AG04449 (cell line): ENCODE measurements around the gene CADPS2.
"Not testable (repeated sequence)": the region's sequence is repeated elsewhere in the genome, so short reads cannot be mapped to it uniquely, and the experiment has no call there.

ENCODE experiments used
- CTCF ChIA-PET: fragments of 350-600 bp; formaldehyde crosslinking; extraction: SDS; loops from one replicate; lab custom pipeline; 2021; ENCODE audit warnings: antibody characterized with exemption; lab: Yijun Ruan, JAX
- POLR2A ChIA-PET: fragments of 400-600, 350-600 bp; formaldehyde crosslinking; extraction: SDS; loops from one replicate; lab custom pipeline; 2020; ENCODE audit warnings: antibody characterized with exemption, inconsistent platforms; lab: Yijun Ruan, JAX
- DNase-seq: peaks from one replicate; pipeline ENCODE4 v3.0.0-alpha.2; 2010; ENCODE audit warnings: low read depth, low spot score
- H3K4me3 ChIP-seq: 2 replicates; pipeline ENCODE4 v1.5.1; 2011; ENCODE audit warnings: low read depth, mild to moderate bottlenecking, control low read depth, low read length
- CTCF ChIP-seq: IDR thresholded peaks from one replicate; pipeline ENCODE4 v1.5.1; 2011; ENCODE audit warnings: mild to moderate bottlenecking, moderate library complexity, low read length, control low read depth, inconsistent platforms; ENCODE audit not compliant: insufficient read depth; ENCODE audit errors: missing control alignments

CADPS2 gene

DNA sequence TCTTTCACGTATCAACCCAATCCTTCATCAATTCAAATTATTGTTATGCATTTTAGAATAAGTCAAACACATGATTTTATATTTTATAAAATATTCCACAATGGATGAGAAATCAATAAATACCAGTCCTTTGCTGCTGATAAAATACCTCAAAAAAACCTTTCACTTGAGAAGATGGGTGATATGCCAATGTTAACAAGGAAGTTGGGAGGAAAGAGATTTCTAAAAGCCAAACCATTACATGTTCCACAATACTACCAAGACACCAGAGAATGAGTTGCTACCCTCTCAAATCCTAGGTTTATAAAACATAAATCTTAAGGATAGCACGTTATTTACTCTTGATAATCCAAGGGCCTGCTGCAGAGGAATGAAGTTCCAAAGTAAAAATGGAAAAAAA, 201.8 kb downstream of the CADPS2 start:
- H3K4me3 ChIP-seq: no peak overlapping the region
- CTCF ChIA-PET: no interaction called here
- POLR2A ChIA-PET: no interaction called here
- no peak for TF ChIP-seq CTCF
- no peak for DNase-seq

GRCh38 chr7:122682815-122683550, 203.3 kb downstream of the CADPS2 start:
- CTCF ChIA-PET: no interaction called here
- H3K4me3 ChIP-seq: no peak overlapping the region
- no peak for DNase-seq
- POLR2A ChIA-PET: no interaction called here
- no peak for TF ChIP-seq CTCF

DNA sequence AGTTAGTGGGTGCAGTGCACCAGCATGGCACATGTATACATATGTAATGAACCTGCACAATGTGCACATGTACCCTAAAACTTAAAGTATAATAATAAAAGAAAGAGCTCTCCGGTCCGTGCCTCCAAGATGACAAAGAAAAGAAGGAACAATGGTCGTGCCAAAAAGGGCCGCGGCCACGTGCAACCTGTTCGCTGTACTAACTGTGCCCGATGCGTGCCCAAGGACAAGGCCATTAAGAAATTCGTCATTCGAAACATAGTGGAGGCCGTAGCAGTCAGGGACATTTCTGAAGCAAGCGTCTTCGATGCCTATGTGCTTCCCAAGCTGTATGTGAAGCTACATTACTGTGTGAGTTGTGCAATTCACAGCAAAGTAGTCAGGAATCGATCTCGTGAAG, 205.1 kb downstream of the CADPS2 start:
- H3K4me3 ChIP-seq, DNase-seq, POLR2A ChIA-PET, CTCF ChIA-PET: not testable (repeated sequence)

- no peak for TF ChIP-seq CTCF
These were observed 206.4 kb downstream of the CADPS2 start for GRCh38 chr7:122679813-122680212.

DNA sequence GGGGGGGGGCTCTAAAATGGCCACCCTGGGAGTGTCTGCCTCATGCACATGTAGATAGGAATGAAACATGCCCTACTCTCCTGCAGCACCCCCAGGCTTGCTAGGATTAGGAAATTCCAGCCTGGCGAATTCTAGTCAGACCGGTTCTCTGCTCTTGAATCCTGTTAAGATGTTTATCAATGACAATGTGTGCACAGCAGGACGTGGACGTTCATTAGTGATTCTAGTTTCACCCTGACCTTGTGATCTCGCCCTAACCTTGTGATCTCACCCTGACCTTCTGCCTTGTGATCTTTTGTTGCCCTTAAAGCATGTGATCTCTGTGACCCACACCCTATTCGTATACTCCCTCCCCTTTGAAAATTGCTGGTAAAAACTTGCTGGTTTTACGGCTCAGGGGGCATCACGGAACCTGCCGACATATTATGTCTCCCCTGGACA, 207.0 kb downstream of the CADPS2 start:
- POLR2A ChIA-PET, H3K4me3 ChIP-seq, CTCF ChIA-PET, DNase-seq: not testable (repeated sequence)

More at GRCh38 chr7:122679813-122680212, 206.4 kb downstream of the CADPS2 start:
- H3K4me3 ChIP-seq: no peak overlapping the region
- ChIA-PET POLR2A (no interaction called here), CTCF (no interaction called here)
- DNase-seq: no peak

GRCh38 chr7:122677149-122677548, 209.1 kb downstream of the CADPS2 start:
- H3K4me3 ChIP-seq: no peak overlapping the region
- TF ChIP-seq CTCF: no peak
- no peak for DNase-seq
- CTCF ChIA-PET: no interaction called here
- POLR2A ChIA-PET: no interaction called here

GRCh38 chr7:122676466-122676865, 209.8 kb downstream of the CADPS2 start:
- TF ChIP-seq CTCF: no peak
- CTCF ChIA-PET: no interaction called here
- H3K4me3 ChIP-seq: no peak overlapping the region
- DNase-seq: no peak
- POLR2A ChIA-PET: no interaction called here
